ENCODE data around the gene CMC4. TPM values are rescaled to one million over a fixed set of nuclear protein-coding genes. Genes with fewer than 3 reads are reported as not detected.
A peak's percentile ranks its signal among the peaks of the same experiment; 100 is the strongest.

The CMC4 gene
- total RNA-seq, 1 experiment from 2014 or later, result 13.0 TPM

GRCh38 chrX:155026727-155027508 is 44.0 kb downstream of the CMC4 start, which contains the start of gene FUNDC2:
TSS of gene FUNDC2 (plus strand) at chrX:155026844. CDS start at chrX:155026939, 95 bp downstream.
- TF ChIP-seq TCF7L2 (IDR thresholded peaks at IDR 0.05; ENCODE audit: low read depth, low read length) (peak; percentile 99), CTCF (IDR thresholded peaks at IDR 0.05) (no peak), SIN3A (IDR thresholded peaks at IDR 0.05; ENCODE audit: borderline replicate concordance, insufficient read depth, low read depth, low read length) (peak; percentile 83), POLR2AphosphoS5 (IDR thresholded peaks at IDR 0.05; ENCODE audit: low read depth, low read length) (peak; percentile 77), REST (IDR thresholded peaks at IDR 0.05; ENCODE audit: insufficient read depth in 1 of 2, low read depth in 2 of 2, low read length in 1 of 2) (0 out of 4 replicates have a peak, but pooled peaks of 1 of the 2 experiments have one; percentile 39)
- ATAC-seq (peak; percentile 95), DNase-seq (ENCODE audit: low read depth, low spot score) (peak; percentile 85)
- no TSS peak for BruUV-seq (replicated peaks)
- POLR2A ChIA-PET, result interaction anchor here (0.6 to 1.0 kb wide), 9 partner anchors 9 to 230 kb away, joined by 3 to 29 read pairs (median 6); no protein-coding TSS in a partner anchor
- intact Hi-C loops (cut with micrococcal nuclease; ENCODE audit: unreplicated experiment) (no loop called here), in situ Hi-C loops (cut with HindIII; ENCODE audit: low pct_unique_long_range_greater_than_20kb, low sequenced_read_pairs) (no loop called here)
- no peaks in the 10 kb centered on the region for H3K27me3 ChIP-seq (ENCODE audit: control insufficient read depth, insufficient read depth, low read length)
- H3K9me3 ChIP-seq (ENCODE audit: control insufficient read depth, insufficient read depth, low read depth, low read length), result no peaks in the 10 kb centered on the region
- no peaks in the 10 kb centered on the region for H3K36me3 ChIP-seq (ENCODE audit: control insufficient read depth, insufficient read depth, low read length)
- CTCF ChIA-PET, result interaction anchor here (0.6 to 0.7 kb wide), 2 partner anchors 9 to 109 kb away, joined by 3 to 4 read pairs; no protein-coding TSS in a partner anchor
- peak within 1 kb of the TSS; percentile 72 to 89 for H3K4me3 ChIP-seq (ENCODE audit: low read depth in 2 of 2, low read length in 2 of 2)
- peak within 1 kb of the TSS; percentile 100 for H3K27ac ChIP-seq (ENCODE audit: low read length)
- peaks cover 17% of the 10 kb centered on the region for H3K4me1 ChIP-seq (ENCODE audit: control insufficient read depth, insufficient read depth, low read length)

- POLR2A ChIA-PET, result interaction anchor here (0.6 to 1.0 kb wide), 10 partner anchors 8 to 291 kb away, joined by 3 to 29 read pairs (median 6); no protein-coding TSS in a partner anchor
- in situ Hi-C loops (cut with HindIII; ENCODE audit: low pct_unique_long_range_greater_than_20kb, low sequenced_read_pairs) (no loop called here), intact Hi-C loops (cut with micrococcal nuclease; ENCODE audit: unreplicated experiment) (no loop called here)
- no TSS peak for BruUV-seq (replicated peaks)
- peaks cover 17% of the 10 kb centered on the region for H3K4me1 ChIP-seq (ENCODE audit: control insufficient read depth, insufficient read depth, low read length)
- H3K36me3 ChIP-seq (ENCODE audit: control insufficient read depth, insufficient read depth, low read length), result no peaks in the 10 kb centered on the region
- ATAC-seq (no peak), DNase-seq (ENCODE audit: low read depth, low spot score) (no peak)
- no peak for TF ChIP-seq CTCF (IDR thresholded peaks at IDR 0.05)
- TF ChIP-seq POLR2AphosphoS5 (IDR thresholded peaks at IDR 0.05; ENCODE audit: low read depth, low read length), result no peak; the same call in 1 of the 2 replicates
- no peak for TF ChIP-seq SIN3A (IDR thresholded peaks at IDR 0.05; ENCODE audit: borderline replicate concordance, insufficient read depth, low read depth, low read length)
- TF ChIP-seq REST (IDR thresholded peaks at IDR 0.05; ENCODE audit: insufficient read depth in 1 of 2, low read depth in 2 of 2, low read length in 1 of 2), result no peak
- no peak for TF ChIP-seq TCF7L2 (IDR thresholded peaks at IDR 0.05; ENCODE audit: low read depth, low read length)
- no peaks in the 10 kb centered on the region for H3K9me3 ChIP-seq (ENCODE audit: control insufficient read depth, insufficient read depth, low read depth, low read length)
- no peaks in the 10 kb centered on the region for H3K27me3 ChIP-seq (ENCODE audit: control insufficient read depth, insufficient read depth, low read length)
- CTCF ChIA-PET, result interaction anchor here (0.7 kb wide), 1 partner anchor 109 kb away, joined by 4 read pairs; no protein-coding TSS in a partner anchor
- H3K27ac ChIP-seq (ENCODE audit: low read length), result peak overlapping the region; percentile 91
- peak overlapping the region; percentile 72 to 89 for H3K4me3 ChIP-seq (ENCODE audit: low read depth in 2 of 2, low read length in 2 of 2)
These were observed 44.6 kb downstream of the CMC4 start for GRCh38 chrX:155026420-155026726.

All from Panc1 (cell line).